Endothelial cell of umbilical vein (primary cell): ENCODE data around the gene SORCS3. TPM values are rescaled to one million over a fixed set of nuclear protein-coding genes. Genes with fewer than 3 reads are reported as not detected.

Source experiments
- BruUV-seq: library from RNA; stranded (reverse); fragments of 400-500 nt; replicated peaks from 2 replicates; lab custom pipeline; 2021; lab: Mats Ljungman, UMichigan
- CTCF ChIA-PET: fragments of 300-600, 350-600 bp; sonication (Branson Sonifier 250); formaldehyde crosslinking; loops from one replicate; lab custom pipeline; 2021; ENCODE audit warnings: antibody characterized with exemption, inconsistent platforms; lab: Charles Lee
- POLR2A ChIA-PET: fragments of 300-600, 350-600 bp; sonication (Branson Sonifier 250); formaldehyde crosslinking; loops from one replicate; lab custom pipeline; 2021; ENCODE audit warnings: antibody characterized with exemption, inconsistent platforms; lab: Charles Lee
- DNase-seq: peaks from one replicate; pipeline ENCODE4 v3.0.0-alpha.2; 2011; ENCODE audit warnings: low read depth, low spot score
- FAIRE-seq: peaks from 2 replicates; lab custom pipeline; 2011; peaks lifted over from hg19 to GRCh38; lab: Jason Lieb, UNC
- H2AFZ ChIP-seq: 2 replicates; pipeline ENCODE4 v1.6.0; 2012; ENCODE audit warnings: low read depth, low read length, control low read depth, inconsistent platforms
- H3K27ac ChIP-seq: 2 replicates; pipeline ENCODE4 v1.5.1; 2011; ENCODE audit warnings: low read depth, mild to moderate bottlenecking, control low read depth, low read length, moderate library complexity; ENCODE audit not compliant: insufficient read depth
- H3K27me3 ChIP-seq, 2 experiments: 2 replicates each; pipeline versions ENCODE4 v1.6.0 to v1.6.1; 2011; ENCODE audit warnings: low read length in 2 of 2, mixed read lengths in 1 of 2; ENCODE audit not compliant: control insufficient read depth in 2 of 2, insufficient read depth in 2 of 2
- H3K36me3 ChIP-seq, 2 experiments: 2 replicates in 1 of 2; 3 replicates in 1 of 2; pipeline ENCODE4 v1.5.1; 2011; ENCODE audit warnings: low read length in 2 of 2, mild to moderate bottlenecking in 1 of 2, moderate library complexity in 1 of 2; ENCODE audit not compliant: control insufficient read depth in 2 of 2, insufficient read depth in 2 of 2; ENCODE audit errors: extremely low read depth in 1 of 2
- H3K4me1 ChIP-seq: 3 replicates; pipeline ENCODE4 v1.5.1; 2011; ENCODE audit warnings: mild to moderate bottlenecking, low read length; ENCODE audit not compliant: control insufficient read depth, insufficient read depth; ENCODE audit errors: extremely low read depth
- H3K4me2 ChIP-seq: 2 replicates; pipeline ENCODE4 v1.6.1; 2011; ENCODE audit warnings: low read length, control low read depth, mixed read lengths; ENCODE audit not compliant: insufficient read depth
- H3K4me3 ChIP-seq, 3 experiments: fragments of 200-600 bp in 1 of 3; sonication (generic), shearing (Covaris generic) in 1 of 3; replicated peaks in 1 of 3; 2 replicates each; pipeline ENCODE4 v1.5.1; 2011 to 2016; ENCODE audit warnings: control low read depth in 3 of 3, low read length in 3 of 3, mild to moderate bottlenecking in 2 of 3, inconsistent platforms in 1 of 3, low read depth in 1 of 3, moderate library complexity in 1 of 3; ENCODE audit not compliant: insufficient read depth in 1 of 3
- H3K79me2 ChIP-seq: 2 replicates; pipeline ENCODE4 v1.6.0; 2012; ENCODE audit warnings: low read length, inconsistent platforms; ENCODE audit not compliant: control insufficient read depth, insufficient read depth
- H3K9ac ChIP-seq: replicated peaks from 2 replicates; pipeline ENCODE3; 2011; ENCODE audit warnings: low read length, control low read depth; ENCODE audit not compliant: insufficient read depth; ENCODE audit errors: extremely low read depth
- H3K9me1 ChIP-seq: replicated peaks from 3 replicates; pipeline ENCODE4 v1.6.0; 2011; ENCODE audit warnings: mild to moderate bottlenecking, low read length; ENCODE audit not compliant: control insufficient read depth, insufficient read depth; ENCODE audit errors: extremely low read depth
- H3K9me3 ChIP-seq: replicated peaks from 2 replicates; pipeline ENCODE4 v1.5.1; 2012; ENCODE audit warnings: low read length, inconsistent platforms; ENCODE audit not compliant: control insufficient read depth, insufficient read depth
- H4K20me1 ChIP-seq: replicated peaks from 2 replicates; pipeline ENCODE3; 2011; ENCODE audit warnings: mild to moderate bottlenecking, low read length; ENCODE audit not compliant: control insufficient read depth, insufficient read depth; ENCODE audit errors: extremely low read depth
- CTCF ChIP-seq, 2 donors: IDR thresholded peaks; 1 replicate in 1 of 2; 2 replicates in 1 of 2; pipeline ENCODE4 v1.5.1; 2011; ENCODE audit warnings: low read length in 2 of 2, mild to moderate bottlenecking in 2 of 2, moderate library complexity in 2 of 2, control low read depth in 1 of 2, inconsistent platforms in 1 of 2, low read depth in 1 of 2; ENCODE audit not compliant: insufficient read depth in 1 of 2; ENCODE audit errors: extremely low read depth in 1 of 2
- EZH2 ChIP-seq: IDR thresholded peaks from 2 replicates; pipeline ENCODE4 v1.6.1; 2012; ENCODE audit warnings: borderline replicate concordance, low read depth, mild to moderate bottlenecking, moderate library complexity, low read length, inconsistent platforms; ENCODE audit not compliant: severe bottlenecking
- FOS ChIP-seq: IDR thresholded peaks from 2 replicates; pipeline ENCODE4 v1.6.1; 2011; ENCODE audit warnings: mild to moderate bottlenecking, low read length, moderate library complexity, borderline replicate concordance; ENCODE audit not compliant: insufficient read depth
- GATA2 ChIP-seq: IDR thresholded peaks from 2 replicates; pipeline ENCODE4 v1.7.0; 2011; ENCODE audit warnings: low read depth, mild to moderate bottlenecking, moderate library complexity, mixed read lengths, low read length; ENCODE audit not compliant: insufficient read length, insufficient read depth
- JUN ChIP-seq: IDR thresholded peaks from 2 replicates; pipeline ENCODE4 v1.6.1; 2011; ENCODE audit warnings: borderline replicate concordance, low read depth; ENCODE audit not compliant: insufficient read length, insufficient read depth
- MAX ChIP-seq: IDR thresholded peaks from 2 replicates; pipeline ENCODE4 v1.6.1; 2011; ENCODE audit not compliant: insufficient read depth, insufficient read length
- MYC ChIP-seq: IDR thresholded peaks from one replicate; pipeline ENCODE4 v1.6.1; 2011; ENCODE audit warnings: mild to moderate bottlenecking, low read depth, low read length
- POLR2A ChIP-seq: IDR thresholded peaks from 2 replicates; pipeline ENCODE4 v1.6.1; 2012; ENCODE audit warnings: low read depth, mild to moderate bottlenecking, control low read depth, low read length
- POLR2AphosphoS5 ChIP-seq: IDR thresholded peaks from 2 replicates; pipeline ENCODE4 v1.6.1; 2012; ENCODE audit warnings: low read depth, mild to moderate bottlenecking, control low read depth, low read length, moderate library complexity; ENCODE audit not compliant: insufficient read depth
- dilution Hi-C: fragments of 300-500 bp; cut with MboI; formaldehyde crosslinking; loops from one replicate; pipeline ENCODE4 v1.15.0; 2019; ENCODE audit warnings: low sequenced_read_pairs; ENCODE audit not compliant: extremely low pct_ligation_motif_present
- intact Hi-C: fragments of 100-400 bp; cut with micrococcal nuclease; formaldehyde crosslinking; loops from one replicate; pipeline ENCODE4 v1.10.0; 2022
- polyA plus RNA-seq, 4 experiments: library from polyadenylated mRNA; depleted of rRNA in 3 of 4; stranded (reverse) in 3 of 4; unstranded in 1 of 4; fragments of >200 nt; gene quantifications; 2 replicates each; pipeline versions ENCODE4 v1.2.1 to v1.2.3, GENCODE V29; 2011 to 2012; ENCODE audit warnings: missing spikeins in 1 of 4
- total RNA-seq: library from RNA; stranded (reverse); gene quantifications from 2 replicates; pipeline ENCODE4 v1.2.3, GENCODE V29; 2021

SORCS3 gene
- total and polyA plus RNA-seq, 2 donors (not counting 3 experiments of a cell fraction or from before 2014, with no cell fraction given), result not detected

- CTCF ChIA-PET, result no interaction called here
- intact Hi-C loops (no loop called here), dilution Hi-C loops (no loop called here)
- TF ChIP-seq MYC, result no peak
- no peak for TF ChIP-seq POLR2AphosphoS5
- no peak for TF ChIP-seq JUN
- TF ChIP-seq POLR2A, result no peak
- TF ChIP-seq CTCF (IDR thresholded peaks at IDR 0.05; ENCODE audit: extremely low read depth in 1 of 2, insufficient read depth in 1 of 2, low read depth in 1 of 2, low read length in 2 of 2), result no peak
- TF ChIP-seq MAX, result no peak
- no peak for TF ChIP-seq GATA2
- no peak for TF ChIP-seq FOS
- TF ChIP-seq EZH2, result no peak
- no peaks in the 10 kb centered on the region for H3K4me1 ChIP-seq
- no peak overlapping the region for H3K27ac ChIP-seq
- DNase-seq, result no peak
- no peak for FAIRE-seq
- H4K20me1 ChIP-seq, result no peaks in the 10 kb centered on the region
- H3K4me2 ChIP-seq, result no peak overlapping the region
- H3K4me3 ChIP-seq, result no peak overlapping the region
- H3K79me2 ChIP-seq, result no peaks in the 10 kb centered on the region
- no TSS peak for BruUV-seq
- no peak overlapping the region for H3K9ac ChIP-seq
- peaks cover 3% of the 10 kb centered on the region for H3K9me3 ChIP-seq
- POLR2A ChIA-PET, result no interaction called here
- no peaks in the 10 kb centered on the region for H3K9me1 ChIP-seq
- no peaks in the 10 kb centered on the region for H3K36me3 ChIP-seq
- H3K27me3 ChIP-seq, result no peaks in the 10 kb centered on the region
- H2AFZ ChIP-seq, result no peak overlapping the region
Observed at GRCh38 chr10:104686829-104687228, 45.7 kb downstream of the SORCS3 start.
